Cardiac fibroblast (primary cell): ENCODE data around the gene SLC23A3.

Experiments used
- DNase-seq, 2 donors: peaks; one replicate each; pipeline versions ENCODE4 v3.0.0 to v3.0.0-alpha.2; 2010; ENCODE audit warnings: low read depth in 2 of 2
- H3K4me3 ChIP-seq, 2 donors: replicated peaks in 1 of 2; 1 replicate in 1 of 2; 2 replicates in 1 of 2; pipeline ENCODE4 v1.5.1; 2011; ENCODE audit warnings: low read depth in 2 of 2, low read length in 2 of 2, mild to moderate bottlenecking in 2 of 2, moderate library complexity in 1 of 2
- CTCF ChIP-seq: IDR thresholded peaks from one replicate; pipeline ENCODE4 v1.5.1; 2011; ENCODE audit warnings: low read depth, mild to moderate bottlenecking, low read length, inconsistent platforms

The SLC23A3 gene

GRCh38 chr2:219169930-219170654 lies at the start of gene SLC23A3:
SLC23A3 (minus strand) TSS chr2:219170029; CDS start chr2:219169984, 45 bp downstream.
- no peak for TF ChIP-seq CTCF
- H3K4me3 ChIP-seq: no peak within 1 kb of the TSS
- no peak for DNase-seq

- TF ChIP-seq CTCF: no peak
- H3K4me3 ChIP-seq: peak within 1 kb of the TSS; percentile 59 to 64
- peak; percentile 92 to 98 for DNase-seq
Measured at GRCh38 chr2:219218732-219219701, 49.2 kb upstream of the SLC23A3 start, which contains the start of gene ABCB6. ABCB6 (minus strand) TSS chr2:219218958; CDS start chr2:219218673, 285 bp downstream.

GRCh38 chr2:219218217-219218731 lies 48.4 kb upstream of the SLC23A3 start:
- peak overlapping the region; percentile 59 to 64 for H3K4me3 ChIP-seq
- DNase-seq: peak; percentile 80 to 82
- no peak for TF ChIP-seq CTCF

GRCh38 chr2:219216535-219216915 lies 46.7 kb upstream of the SLC23A3 start:
- H3K4me3 ChIP-seq: no peak overlapping the region
- no peak for TF ChIP-seq CTCF
- no peak for DNase-seq

GRCh38 chr2:219215871-219216534 lies 46.2 kb upstream of the SLC23A3 start:
- no peak for TF ChIP-seq CTCF
- DNase-seq: no peak
- no peak overlapping the region for H3K4me3 ChIP-seq

- no peak overlapping the region for H3K4me3 ChIP-seq
- no peak for TF ChIP-seq CTCF
- DNase-seq: no peak
Measured at GRCh38 chr2:219214786-219215185, 45.0 kb upstream of the SLC23A3 start.
